Tibial artery (tissue), 4 donors: Measurements from ENCODE around the gene CAMSAP2.

Experiments used
- DNase-seq, 2 donors: peaks; one replicate each; pipeline ENCODE4 v3.0.0-alpha.2; 2019
- H3K27ac ChIP-seq, 2 donors: fragments of 200-600 bp; sonication (generic) in 1 of 2; 1 replicate in 1 of 2; 2 replicates in 1 of 2; pipeline ENCODE4 v1.5.1; 2018 to 2019; ENCODE audit warnings: mild to moderate bottlenecking in 1 of 2
- H3K27me3 ChIP-seq, 2 donors: fragments of 200-600 bp; sonication (generic) in 1 of 2; one replicate each; pipeline versions ENCODE4 v1.5.1 to v1.6.0; 2016 to 2019
- H3K36me3 ChIP-seq, 3 donors: fragments of 200-600 bp; sonication (generic) in 2 of 3; one replicate each; pipeline ENCODE4 v1.5.1; 2016 to 2019; ENCODE audit warnings: mild to moderate bottlenecking in 2 of 3
- H3K4me1 ChIP-seq, 4 donors: fragments of 200-600 bp; sonication (generic) in 2 of 4; 1 replicate in 3 of 4; 2 replicates in 1 of 4; pipeline ENCODE4 v1.5.1; 2016 to 2019
- H3K4me3 ChIP-seq, 2 donors: fragments of 200-600 bp; sonication (generic) in 1 of 2; 1 replicate in 1 of 2; 2 replicates in 1 of 2; pipeline ENCODE4 v1.5.1; 2018 to 2019; ENCODE audit warnings: mild to moderate bottlenecking in 2 of 2
- H3K9me3 ChIP-seq, 3 donors: fragments of 200-600 bp; sonication (generic) in 1 of 3; one replicate each; pipeline ENCODE4 v1.5.1; 2016 to 2019
- CTCF ChIP-seq, 2 experiments: fragments of 200-600 bp in 1 of 2; fragments of 450-650 bp in 1 of 2; IDR thresholded peaks; one replicate each; pipeline ENCODE4 v1.5.1; 2017 to 2019; ENCODE audit warnings: antibody characterized with exemption in 2 of 2, mild to moderate bottlenecking in 1 of 2, moderate library complexity in 1 of 2
- intact Hi-C: fragments of 100-400 bp; cut with DNase I; formaldehyde crosslinking; loops from one replicate; pipeline ENCODE4 v1.15.0; 2023; ENCODE audit warnings: low total_unique reads

Gene CAMSAP2

GRCh38 chr1:200710166-200710565 is 28.5 kb upstream of the CAMSAP2 start:
- DNase-seq: no peak
- intact Hi-C loops: no loop called here
- Histone ChIP-seq H3K27me3 (no peaks in the 10 kb centered on the region), H3K36me3 (no peaks in the 10 kb centered on the region), H3K9me3 (no peaks in the 10 kb centered on the region), H3K4me3 (no peak overlapping the region), H3K4me1 (no peaks in the 10 kb centered on the region), H3K27ac (no peak overlapping the region)
- no peak for TF ChIP-seq CTCF (IDR thresholded peaks at IDR 0.05)

GRCh38 chr1:200714504-200715187 is 24.0 kb upstream of the CAMSAP2 start:
- no peak for TF ChIP-seq CTCF (IDR thresholded peaks at IDR 0.05)
- Histone ChIP-seq H3K27me3 (no peaks in the 10 kb centered on the region), H3K9me3 (no peaks in the 10 kb centered on the region), H3K27ac (no peak overlapping the region), H3K4me3 (no peak overlapping the region), H3K36me3 (no peaks in the 10 kb centered on the region), H3K4me1 (no peaks in the 10 kb centered on the region)
- intact Hi-C loops: no loop called here
- DNase-seq: no peak

GRCh38 chr1:200720199-200720598 is 18.5 kb upstream of the CAMSAP2 start:
- TF ChIP-seq CTCF (IDR thresholded peaks at IDR 0.05): no peak
- Histone ChIP-seq H3K27ac (no peak overlapping the region), H3K9me3 (no peaks in the 10 kb centered on the region), H3K36me3 (no peaks in the 10 kb centered on the region), H3K27me3 (no peaks in the 10 kb centered on the region), H3K4me1 (no peaks in the 10 kb centered on the region), H3K4me3 (no peak overlapping the region)
- intact Hi-C loops: no loop called here
- DNase-seq: no peak

- Histone ChIP-seq H3K27me3 (no peaks in the 10 kb centered on the region), H3K27ac (no peak overlapping the region), H3K9me3 (no peaks in the 10 kb centered on the region), H3K4me1 (peaks cover 0 to 4% (median 0%) of the 10 kb centered on the region in 4 donors), H3K4me3 (no peak overlapping the region), H3K36me3 (no peaks in the 10 kb centered on the region)
- no peak for DNase-seq
- intact Hi-C loops: no loop called here
- TF ChIP-seq CTCF (IDR thresholded peaks at IDR 0.05): no peak
These were observed 14.6 kb upstream of the CAMSAP2 start for GRCh38 chr1:200724064-200724463.

GRCh38 chr1:200727257-200727656 is 11.4 kb upstream of the CAMSAP2 start:
- no peak for TF ChIP-seq CTCF (IDR thresholded peaks at IDR 0.05)
- DNase-seq: no peak
- H3K4me1 ChIP-seq: peaks cover 0 to 16% (median 0%) of the 10 kb centered on the region in 4 donors
- no peaks in the 10 kb centered on the region for H3K27me3 ChIP-seq
- no peak overlapping the region for H3K27ac ChIP-seq
- intact Hi-C loops: no loop called here
- H3K36me3 ChIP-seq: no peaks in the 10 kb centered on the region
- no peaks in the 10 kb centered on the region for H3K9me3 ChIP-seq
- H3K4me3 ChIP-seq: no peak overlapping the region
